T-cell (primary cell): Measurements from ENCODE around the gene SPOCK2. TPM values are rescaled to one million over a fixed set of nuclear protein-coding genes. Genes with fewer than 3 reads are reported as not detected.

Experiments used
- ATAC-seq, 4 experiments: fragments of 200-7000 bp in 3 of 4; fragments of 150-1000 bp in 1 of 4; cut with Tn5 transposase; replicated peaks in 1 of 4; 1 replicate in 3 of 4; 2 replicates in 1 of 4; pipeline ENCODE4 v1.10.0; 2021; ENCODE audit warnings: moderate library complexity in 3 of 4, mild to moderate bottlenecking in 2 of 4, moderate number of reproducible peaks in 1 of 4
- CTCF ChIA-PET, 2 donors: fragments of 300-600 bp; sonication (Branson Sonifier 250); formaldehyde crosslinking; loops; one replicate each; lab custom pipeline; 2022; ENCODE audit warnings: antibody characterized with exemption in 2 of 2; lab: Charles Lee
- POLR2A ChIA-PET, 2 donors: fragments of 300-600 bp; sonication (Branson Sonifier 250); formaldehyde crosslinking; loops; one replicate each; lab custom pipeline; 2022; ENCODE audit warnings: antibody characterized with exemption in 2 of 2; lab: Charles Lee
- DNase-seq, 35 experiments: peaks; one replicate each; pipeline versions ENCODE4 v3.0.0 to v3.0.0-alpha.2; 2013 to 2023
- H3K27ac ChIP-seq: one replicate; pipeline ENCODE4 v1.5.1; 2013; ENCODE audit warnings: low read length
- H3K27me3 ChIP-seq, 2 experiments: replicated peaks in 1 of 2; 1 replicate in 1 of 2; 2 replicates in 1 of 2; pipeline versions ENCODE4 v1.6.1 to v1.7.0; 2013; ENCODE audit warnings: low read length in 1 of 2, mixed read lengths in 1 of 2; ENCODE audit not compliant: control insufficient read depth in 2 of 2, insufficient read depth in 2 of 2; ENCODE audit errors: extremely low read depth in 1 of 2
- H3K36me3 ChIP-seq, 2 donors: 1 replicate in 1 of 2; 2 replicates in 1 of 2; pipeline versions ENCODE4 v1.6.1 to v1.7.0; 2013; ENCODE audit warnings: low read length in 1 of 2; ENCODE audit not compliant: control insufficient read depth in 2 of 2, insufficient read depth in 1 of 2; ENCODE audit errors: extremely low read depth in 1 of 2
- H3K4me1 ChIP-seq, 2 experiments: 1 replicate in 1 of 2; 2 replicates in 1 of 2; pipeline versions ENCODE4 v1.6.1 to v1.7.0; 2013; ENCODE audit warnings: low read length in 2 of 2, mixed read lengths in 1 of 2; ENCODE audit not compliant: insufficient read depth in 2 of 2, control insufficient read depth in 1 of 2; ENCODE audit errors: extremely low read depth in 1 of 2
- H3K4me3 ChIP-seq, 2 donors: 1 replicate in 1 of 2; 2 replicates in 1 of 2; pipeline versions ENCODE4 v1.5.1 to v1.7.0; 2013; ENCODE audit warnings: mild to moderate bottlenecking in 2 of 2, low read length in 1 of 2, moderate library complexity in 1 of 2; ENCODE audit not compliant: control insufficient read depth in 1 of 2; ENCODE audit errors: extremely low read depth in 1 of 2
- H3K9me3 ChIP-seq: 2 replicates; pipeline ENCODE4 v1.7.0; 2013
- H3K27ac Mint-ChIP-seq, 2 donors: one replicate each; pipeline ENCODE4 v1.8.0; 2020 to 2021; ENCODE audit warnings: mild to moderate bottlenecking in 2 of 2, mixed read lengths in 2 of 2
- H3K27me3 Mint-ChIP-seq, 2 donors: one replicate each; pipeline ENCODE4 v1.8.0; 2021 to 2022; ENCODE audit warnings: mixed read lengths in 2 of 2
- H3K36me3 Mint-ChIP-seq: one replicate; pipeline ENCODE4 v1.8.0; 2021; ENCODE audit warnings: mixed read lengths
- H3K4me1 Mint-ChIP-seq, 3 donors: one replicate each; pipeline ENCODE4 v1.8.0; 2020 to 2022; ENCODE audit warnings: mixed read lengths in 3 of 3, mild to moderate bottlenecking in 1 of 3
- H3K4me3 Mint-ChIP-seq, 3 donors: one replicate each; pipeline ENCODE4 v1.8.0; 2020 to 2022; ENCODE audit warnings: mild to moderate bottlenecking in 3 of 3, mixed read lengths in 3 of 3, moderate library complexity in 3 of 3
- H3K9me3 Mint-ChIP-seq, 3 donors: one replicate each; pipeline ENCODE4 v1.8.0; 2020 to 2022; ENCODE audit warnings: mixed read lengths in 3 of 3
- WGBS: methylation state at CpG from one replicate; pipeline ENCODE4 v1.1.5; 2013; ENCODE audit warnings: missing lambda C conversion rate; ENCODE audit not compliant: insufficient coverage; 5-methylcytosine and 5-hydroxymethylcytosine counted together
- total RNA-seq, 35 experiments: library from RNA in 6 of 35; stranded (reverse) in 6 of 35; fragments of 120-200 nt in 1 of 35; gene quantifications; one replicate each; pipeline versions ENCODE4 v1.2.1 to v1.2.4 and lab custom pipeline; 2013 to 2026

The SPOCK2 gene
- total RNA-seq, 5 donors from 2014 or later (not counting 1 experiment from before 2014, with no cell fraction given): 501 to 684 (median 547) TPM

DNA sequence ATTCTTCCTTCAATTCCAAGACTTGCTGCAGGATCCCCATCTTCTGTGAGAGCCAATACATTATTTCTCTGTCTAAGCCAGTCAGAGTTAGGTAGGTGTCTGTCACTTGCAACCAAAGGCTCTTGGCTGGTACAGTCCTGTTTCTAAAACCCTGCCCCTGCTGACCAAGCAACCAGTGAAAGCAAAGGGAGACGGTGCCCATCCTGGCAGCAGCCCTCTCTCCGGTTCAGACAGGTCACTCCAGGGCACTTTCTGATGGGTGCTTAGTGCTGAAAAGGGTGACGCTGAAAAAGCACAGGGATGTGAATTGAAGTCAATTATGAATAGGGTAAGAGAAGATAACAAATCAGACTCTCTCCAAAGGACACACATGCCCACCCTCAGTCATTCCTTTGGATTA lies 37.5 kb downstream of the SPOCK2 start:
- H3K4me3 ChIP-seq: no peak overlapping the region
- no peaks in the 10 kb centered on the region for H3K36me3 Mint-ChIP-seq
- no peak for DNase-seq
- ChIA-PET CTCF (interaction anchor here in 1 of 2 donors (0.5 to 0.6 kb wide), 2 partner anchors 293 to 1949 kb away, joined by 3 read pairs; no protein-coding TSS in a partner anchor), POLR2A (no interaction called here)
- no peak overlapping the region for H3K4me3 Mint-ChIP-seq
- H3K9me3 Mint-ChIP-seq: no peaks in the 10 kb centered on the region
- H3K9me3 ChIP-seq: no peaks in the 10 kb centered on the region
- no peak overlapping the region for H3K27ac Mint-ChIP-seq
- H3K27me3 ChIP-seq: peaks cover 0 to 3% of the 10 kb centered on the region in 2 experiments
- H3K4me1 ChIP-seq: no peaks in the 10 kb centered on the region
- WGBS: 100% methylated on average over 1 of the region's 3 CpGs
- no peak overlapping the region for H3K27ac ChIP-seq
- H3K4me1 Mint-ChIP-seq: peaks cover 7 to 11% (median 8%) of the 10 kb centered on the region in 3 donors
- no peak for ATAC-seq
- no peaks in the 10 kb centered on the region for H3K36me3 ChIP-seq
- H3K27me3 Mint-ChIP-seq: no peaks in the 10 kb centered on the region

DNA sequence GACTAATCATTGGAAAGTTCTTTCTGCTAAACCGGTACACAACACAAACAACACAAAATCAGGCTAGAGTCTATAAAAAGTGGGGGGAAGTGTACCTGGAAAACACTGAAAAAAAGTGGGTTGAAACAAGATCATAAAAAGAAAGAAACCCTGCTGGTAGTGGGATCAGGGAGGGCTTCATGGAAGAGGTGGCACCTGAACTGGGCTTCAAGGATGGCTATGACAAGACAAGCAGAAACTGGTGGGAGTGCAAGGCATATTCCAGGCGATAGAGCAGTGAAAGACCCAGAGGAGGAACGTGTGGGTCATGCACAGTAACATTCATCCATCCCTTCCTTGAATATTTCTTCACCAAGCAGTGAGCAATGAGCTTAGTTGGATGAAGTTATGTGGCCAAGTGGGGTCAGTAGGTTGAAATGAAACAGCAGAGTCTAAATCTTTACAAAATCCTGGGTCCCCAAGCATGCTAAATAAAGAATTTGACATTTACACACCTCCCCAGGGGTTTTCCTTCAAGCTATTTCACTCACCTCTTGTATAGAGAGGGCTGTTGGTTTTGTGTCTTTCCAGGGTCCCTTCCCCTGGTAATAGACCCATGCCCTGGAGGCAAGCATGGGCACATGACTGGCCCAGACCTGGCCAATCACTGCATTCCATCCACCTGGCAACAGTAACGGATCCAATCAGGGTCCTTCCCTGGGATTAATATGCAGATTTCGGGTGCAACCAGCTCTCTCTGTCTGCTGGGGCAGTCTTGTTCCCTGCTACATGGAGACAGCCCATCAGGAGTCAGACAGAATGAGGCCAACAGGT lies 38.2 kb downstream of the SPOCK2 start:
- ChIA-PET POLR2A (no interaction called here), CTCF (interaction anchor here in 1 of 2 donors (0.6 to 1.7 kb wide), 3 partner anchors 9 to 228 kb away, joined by 3 to 6 read pairs (median 3); no protein-coding TSS in a partner anchor)
- H3K4me1 Mint-ChIP-seq: peaks cover 7 to 9% (median 8%) of the 10 kb centered on the region in 3 donors
- Histone ChIP-seq H3K4me3 (no peak overlapping the region), H3K9me3 (no peaks in the 10 kb centered on the region), H3K27ac (no peak overlapping the region), H3K27me3 (peaks cover 0 to 3% of the 10 kb centered on the region in 2 experiments), H3K4me1 (no peaks in the 10 kb centered on the region), H3K36me3 (no peaks in the 10 kb centered on the region)
- no peaks in the 10 kb centered on the region for H3K36me3 Mint-ChIP-seq
- WGBS: no CpG with 5 or more reads among the region's 5 CpGs
- DNase-seq (no peak), ATAC-seq (no peak)
- H3K4me3 Mint-ChIP-seq: no peak overlapping the region
- no peaks in the 10 kb centered on the region for H3K27me3 Mint-ChIP-seq
- no peak overlapping the region for H3K27ac Mint-ChIP-seq
- no peaks in the 10 kb centered on the region for H3K9me3 Mint-ChIP-seq

DNA sequence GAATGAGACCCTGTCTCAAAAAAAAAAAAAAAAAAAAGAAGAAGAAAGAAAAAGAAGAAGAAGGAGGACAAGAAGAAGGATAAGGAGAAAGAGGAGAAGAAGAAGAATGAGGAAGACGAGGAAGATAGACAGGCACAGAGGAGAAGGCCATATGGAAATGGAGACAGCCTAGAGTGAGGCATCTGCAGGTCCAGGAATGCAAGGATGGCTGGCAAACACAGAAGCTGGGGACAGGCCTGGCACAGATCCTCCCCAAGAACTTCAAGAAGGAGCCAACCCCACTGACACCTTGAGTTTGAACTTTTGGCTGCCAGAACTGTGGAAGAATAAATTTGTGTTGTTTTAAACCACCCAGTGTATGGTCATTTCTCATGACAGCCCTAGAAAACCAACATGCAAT lies 38.9 kb downstream of the SPOCK2 start:
- ChIA-PET POLR2A (no interaction called here), CTCF (interaction anchor here (0.6 to 1.9 kb wide), 11 partner anchors 8 to 370 kb away, joined by 3 to 13 read pairs (median 5); no protein-coding TSS in a partner anchor)
- Histone ChIP-seq H3K9me3 (no peaks in the 10 kb centered on the region), H3K36me3 (no peaks in the 10 kb centered on the region), H3K4me3 (no peak overlapping the region), H3K27ac (no peak overlapping the region), H3K4me1 (no peaks in the 10 kb centered on the region), H3K27me3 (peaks cover 0 to 3% of the 10 kb centered on the region in 2 experiments)
- 67% methylated on average over 1 of the region's 1 CpG for WGBS
- H3K9me3 Mint-ChIP-seq: no peaks in the 10 kb centered on the region
- no peak overlapping the region for H3K27ac Mint-ChIP-seq
- ATAC-seq (no peak), DNase-seq (no peak)
- no peaks in the 10 kb centered on the region for H3K36me3 Mint-ChIP-seq
- peaks cover 7 to 8% (median 7%) of the 10 kb centered on the region in 3 donors for H3K4me1 Mint-ChIP-seq
- H3K27me3 Mint-ChIP-seq: no peaks in the 10 kb centered on the region
- H3K4me3 Mint-ChIP-seq: no peak overlapping the region

DNA sequence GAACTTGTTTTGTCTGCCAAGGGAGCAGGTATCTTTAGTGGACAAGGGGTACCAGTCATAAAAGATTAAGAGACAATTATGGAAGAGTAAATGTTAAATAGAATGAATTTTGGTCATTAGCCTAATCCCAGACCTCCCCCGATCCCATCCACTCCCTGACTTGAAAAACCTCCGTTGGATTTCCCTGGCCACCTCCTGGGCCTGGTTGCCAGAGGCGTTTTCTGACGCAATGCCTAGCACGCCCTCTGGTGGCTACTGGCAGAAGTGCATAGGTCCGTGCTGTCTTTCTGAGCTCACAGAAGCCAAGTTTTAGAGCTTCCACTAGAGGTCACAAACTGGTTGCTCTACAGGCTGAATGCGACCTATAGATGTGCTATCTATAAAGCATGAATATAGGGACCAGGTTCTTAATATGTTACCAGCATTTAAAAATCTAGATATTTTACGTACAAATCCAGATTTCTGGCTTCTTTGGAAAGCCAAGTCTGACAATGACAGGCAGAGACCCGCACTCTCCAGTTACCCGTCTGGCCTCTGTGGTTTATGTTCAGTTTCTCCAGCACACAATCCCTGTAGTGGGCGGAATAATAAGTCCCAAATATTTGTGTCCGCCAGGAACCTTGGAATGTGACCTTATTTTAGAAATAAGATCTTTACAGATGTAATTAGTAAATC lies 39.8 kb downstream of the SPOCK2 start:
- ChIA-PET POLR2A (interaction anchor here in 1 of 2 donors (0.6 to 0.7 kb wide), 2 partner anchors 84 to 96 kb away, joined by 3 to 4 read pairs; no protein-coding TSS in a partner anchor), CTCF (interaction anchor here (0.5 to 1.9 kb wide), 40 partner anchors 9 to 1092 kb away, joined by 3 to 13 read pairs (median 4); partner anchors contain the start of genes ANAPC16 (in 1 of the 2), DDIT4 (in 1 of the 2) and SPOCK2 (in 1 of the 2))
- peak; percentile 85 to 98 (median 96) for ATAC-seq
- Histone ChIP-seq H3K4me1 (no peaks in the 10 kb centered on the region), H3K4me3 (no peak overlapping the region), H3K9me3 (no peaks in the 10 kb centered on the region), H3K27me3 (peaks cover 0 to under 1% of the 10 kb centered on the region in 2 experiments), H3K36me3 (no peaks in the 10 kb centered on the region), H3K27ac (no peak overlapping the region)
- Mint-ChIP-seq H3K9me3 (no peaks in the 10 kb centered on the region), H3K36me3 (no peaks in the 10 kb centered on the region), H3K4me1 (peaks cover 7 to 8% (median 7%) of the 10 kb centered on the region in 3 donors), H3K27me3 (no peaks in the 10 kb centered on the region), H3K27ac (peak overlapping the region; percentile 21 to 72), H3K4me3 (no peak overlapping the region)
- WGBS: 50% methylated on average over 4 of the region's 12 CpGs
- peak; percentile 66 to 95 (median 82) for DNase-seq

DNA sequence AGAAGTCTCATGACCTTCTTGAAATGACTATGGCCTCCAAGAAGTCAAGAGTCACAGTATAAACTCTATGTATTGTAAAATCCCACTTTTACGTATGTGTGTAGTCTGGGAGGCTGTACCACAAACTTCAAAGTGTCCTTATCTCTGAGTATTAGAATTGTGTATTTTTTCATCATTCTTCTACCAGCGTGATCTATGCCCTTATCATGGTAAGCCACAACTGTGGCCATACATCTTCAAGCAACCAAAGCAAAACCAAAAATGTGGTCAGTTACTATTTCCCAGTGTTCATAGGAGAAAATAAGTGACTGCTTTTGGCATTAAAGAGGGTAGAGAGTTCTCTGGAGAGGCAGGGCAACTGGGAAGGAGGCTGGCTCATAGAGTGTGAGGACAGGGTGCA lies 42.8 kb downstream of the SPOCK2 start:
- no peak overlapping the region for H3K27ac ChIP-seq
- ChIA-PET POLR2A (no interaction called here), CTCF (interaction anchor here in 1 of 2 donors (0.5 to 0.6 kb wide), 2 partner anchors 202 to 293 kb away, joined by 3 to 4 read pairs; no protein-coding TSS in a partner anchor)
- H3K4me3 ChIP-seq: no peak overlapping the region
- H3K9me3 Mint-ChIP-seq: no peaks in the 10 kb centered on the region
- no peak overlapping the region for H3K4me3 Mint-ChIP-seq
- DNase-seq (no peak), ATAC-seq (no peak)
- H3K27me3 ChIP-seq: no peaks in the 10 kb centered on the region
- no peaks in the 10 kb centered on the region for H3K36me3 ChIP-seq
- peaks cover 7 to 13% (median 7%) of the 10 kb centered on the region in 3 donors for H3K4me1 Mint-ChIP-seq
- H3K36me3 Mint-ChIP-seq: no peaks in the 10 kb centered on the region
- WGBS: no CpG with 5 or more reads among the region's 2 CpGs
- no peaks in the 10 kb centered on the region for H3K9me3 ChIP-seq
- H3K27me3 Mint-ChIP-seq: no peaks in the 10 kb centered on the region
- H3K27ac Mint-ChIP-seq: no peak overlapping the region
- H3K4me1 ChIP-seq: no peaks in the 10 kb centered on the region

DNA sequence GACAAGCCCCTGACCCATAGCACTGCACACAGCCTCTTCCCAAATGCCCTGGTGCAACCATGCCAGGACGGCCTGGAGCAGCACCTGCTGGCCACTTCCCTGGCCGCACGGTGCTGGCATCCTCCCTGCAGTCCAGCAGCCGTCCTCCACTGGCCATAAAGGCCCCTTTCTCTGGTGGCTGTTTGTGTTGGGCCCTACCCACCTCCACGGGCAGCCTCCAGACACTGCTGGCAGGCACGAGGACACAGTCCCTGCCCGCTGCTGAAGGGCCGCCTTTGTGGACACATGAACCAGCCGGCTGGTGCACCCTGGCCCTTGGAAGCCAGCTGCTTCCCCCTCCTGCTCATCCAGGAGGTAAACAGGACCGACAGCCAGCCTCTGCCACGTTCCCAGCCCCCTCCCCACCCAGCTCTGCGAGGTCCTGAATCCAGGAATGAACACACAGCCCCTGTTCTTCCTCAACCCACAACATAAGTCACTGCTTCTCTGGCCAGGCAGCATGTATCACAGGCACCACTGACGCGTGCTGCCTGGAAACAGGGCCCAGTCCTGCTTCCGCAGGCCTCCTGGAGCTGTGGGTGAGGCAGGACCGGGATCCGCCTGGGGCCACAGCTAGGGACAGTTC lies 43.8 kb downstream of the SPOCK2 start:
- no peak overlapping the region for H3K27ac ChIP-seq
- H3K4me1 ChIP-seq: no peaks in the 10 kb centered on the region
- Mint-ChIP-seq H3K36me3 (no peaks in the 10 kb centered on the region), H3K27ac (no peak overlapping the region), H3K4me1 (peaks cover 7 to 13% (median 7%) of the 10 kb centered on the region in 3 donors), H3K4me3 (no peak overlapping the region), H3K9me3 (no peaks in the 10 kb centered on the region), H3K27me3 (no peaks in the 10 kb centered on the region)
- POLR2A ChIA-PET: no interaction called here
- H3K36me3 ChIP-seq: no peaks in the 10 kb centered on the region
- no peak overlapping the region for H3K4me3 ChIP-seq
- no peaks in the 10 kb centered on the region for H3K9me3 ChIP-seq
- DNase-seq: no peak
- ATAC-seq: no peak
- WGBS: 80% methylated on average over 17 of the region's 17 CpGs
- CTCF ChIA-PET: no interaction called here
- H3K27me3 ChIP-seq: no peaks in the 10 kb centered on the region
